OCI-LY3 (cell line): ENCODE data around the gene FAHD2A.
"Not testable (repeated sequence)": the region's sequence is repeated elsewhere in the genome, so short reads cannot be mapped to it uniquely, and the experiment has no call there.

Experiments
- CTCF ChIP-seq: fragments of 200-600, 300-600 bp; sonication (generic); IDR thresholded peaks from 2 replicates; pipeline ENCODE4 v1.5.1; 2014; ENCODE audit warnings: antibody characterized with exemption, low read length, low read depth
- EZH2phosphoT487 ChIP-seq: fragments of 200-600 bp; shearing (Covaris generic); IDR thresholded peaks from 2 replicates; pipeline ENCODE4 v1.6.1; 2018; ENCODE audit warnings: antibody characterized with exemption, mixed run types, low read depth

DNA sequence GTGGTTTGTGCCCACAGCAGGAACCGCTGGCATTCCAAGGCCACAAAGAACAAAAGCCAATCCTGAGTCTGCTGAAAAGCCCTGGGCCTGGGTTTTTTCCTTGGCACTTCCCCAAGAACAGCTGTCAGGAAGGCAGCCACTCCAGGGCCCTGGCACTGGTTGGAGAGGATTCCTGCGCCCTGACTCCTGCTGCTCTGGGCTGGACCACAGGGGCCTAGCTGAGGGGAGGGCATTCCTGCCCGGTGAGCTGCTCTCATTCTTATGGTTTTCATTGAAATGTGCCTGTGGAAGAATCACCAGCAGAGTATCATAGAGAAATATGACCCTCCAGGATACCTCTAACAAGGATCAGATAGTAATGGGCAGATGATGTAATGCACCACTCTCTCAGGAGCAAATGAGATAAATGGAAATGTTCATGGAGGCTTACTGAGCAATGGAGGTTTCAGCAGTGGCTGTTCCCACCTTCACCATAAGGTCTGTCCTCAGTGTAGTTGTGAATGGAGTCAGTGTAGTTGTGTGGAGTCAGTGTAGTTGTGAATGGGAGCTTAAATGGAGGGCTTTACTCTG is 32.1 kb downstream of the FAHD2A start:
- TF ChIP-seq CTCF, EZH2phosphoT487: not testable (repeated sequence)
